ENCODE results near the gene PEX14. TPM values are rescaled to one million over a fixed set of nuclear protein-coding genes. Genes with fewer than 3 reads are reported as not detected.
A peak's percentile ranks its signal among the peaks of the same experiment; 100 is the strongest.
"Not testable (repeated sequence)": the region's sequence is repeated elsewhere in the genome, so short reads cannot be mapped to it uniquely, and the experiment has no call there.

PEX14 gene
- total RNA-seq, 2 experiments from 2014 or later, result 21.6 to 25.2 TPM

- Mint-ChIP-seq H3K9me3 (no peaks in the 10 kb centered on the region), H3K4me1 (no peaks in the 10 kb centered on the region), H3K36me3 (no peaks in the 10 kb centered on the region), H3K27me3 (no peaks in the 10 kb centered on the region), H3K4me3 (no peak overlapping the region), H3K27ac (no peak overlapping the region)
- ATAC-seq (ENCODE audit: low read depth), result no peak
- no peak for DNase-seq
- POLR2A ChIA-PET, result no interaction called here
These were observed 36.0 kb upstream of the PEX14 start for GRCh38 chr1:10438677-10439163.

- ATAC-seq (ENCODE audit: low read depth) (no peak), DNase-seq (no peak)
- H3K9me3 Mint-ChIP-seq, result no peaks in the 10 kb centered on the region
- H3K27me3 Mint-ChIP-seq, result no peaks in the 10 kb centered on the region
- H3K27ac Mint-ChIP-seq, result no peak overlapping the region
- H3K36me3 Mint-ChIP-seq, result no peaks in the 10 kb centered on the region
- H3K4me3 Mint-ChIP-seq, result no peak overlapping the region
- POLR2A ChIA-PET, result interaction anchor here (1.1 kb wide), 1 partner anchor 9 kb away, joined by 3 read pairs; no protein-coding TSS in a partner anchor
- H3K4me1 Mint-ChIP-seq, result no peaks in the 10 kb centered on the region
These were observed 34.4 kb upstream of the PEX14 start for GRCh38 chr1:10440305-10440704.

- H3K27ac Mint-ChIP-seq, result no peak overlapping the region
- H3K27me3 Mint-ChIP-seq, result no peaks in the 10 kb centered on the region
- ATAC-seq (ENCODE audit: low read depth), result no peak
- POLR2A ChIA-PET, result interaction anchor here (1.1 kb wide), 1 partner anchor 10 kb away, joined by 3 read pairs; no protein-coding TSS in a partner anchor
- H3K4me1 Mint-ChIP-seq, result no peaks in the 10 kb centered on the region
- H3K36me3 Mint-ChIP-seq, result no peaks in the 10 kb centered on the region
- no peak overlapping the region for H3K4me3 Mint-ChIP-seq
- H3K9me3 Mint-ChIP-seq, result no peaks in the 10 kb centered on the region
- no peak for DNase-seq
These were observed 34.0 kb upstream of the PEX14 start for GRCh38 chr1:10440794-10441193.

- Mint-ChIP-seq H3K27ac (no peak overlapping the region), H3K27me3 (no peaks in the 10 kb centered on the region), H3K4me3 (no peak overlapping the region), H3K36me3 (no peaks in the 10 kb centered on the region), H3K9me3 (no peaks in the 10 kb centered on the region), H3K4me1 (no peaks in the 10 kb centered on the region)
- no peak for ATAC-seq (ENCODE audit: low read depth)
- no peak for DNase-seq
- POLR2A ChIA-PET, result no interaction called here
These were observed 30.5 kb upstream of the PEX14 start for GRCh38 chr1:10444248-10444647.

GRCh38 chr1:10444795-10445397 lies 29.9 kb upstream of the PEX14 start:
- no peaks in the 10 kb centered on the region for H3K9me3 Mint-ChIP-seq
- no peak for DNase-seq
- no peak overlapping the region for H3K4me3 Mint-ChIP-seq
- no peak for ATAC-seq (ENCODE audit: low read depth)
- POLR2A ChIA-PET, result no interaction called here
- no peaks in the 10 kb centered on the region for H3K4me1 Mint-ChIP-seq
- H3K27me3 Mint-ChIP-seq, result no peaks in the 10 kb centered on the region
- no peak overlapping the region for H3K27ac Mint-ChIP-seq
- no peaks in the 10 kb centered on the region for H3K36me3 Mint-ChIP-seq

- Mint-ChIP-seq H3K4me1 (no peaks in the 10 kb centered on the region), H3K4me3 (no peak overlapping the region), H3K27ac (no peak overlapping the region), H3K9me3 (no peaks in the 10 kb centered on the region), H3K27me3 (no peaks in the 10 kb centered on the region), H3K36me3 (no peaks in the 10 kb centered on the region)
- ATAC-seq (ENCODE audit: low read depth), result no peak
- no peak for DNase-seq
- POLR2A ChIA-PET, result no interaction called here
These were observed 27.8 kb upstream of the PEX14 start for GRCh38 chr1:10446790-10447422.

GRCh38 chr1:10449751-10450150 lies 25.0 kb upstream of the PEX14 start, which contains the start of gene CORT:
Gene CORT, plus strand, starts transcription at chr1:10450031. Its CDS starts 193 bp downstream, at chr1:10450224.
- H3K27me3 Mint-ChIP-seq, result no peaks in the 10 kb centered on the region
- H3K4me3 Mint-ChIP-seq, result no peak within 1 kb of the TSS
- no peaks in the 10 kb centered on the region for H3K4me1 Mint-ChIP-seq
- peaks cover 3% of the 10 kb centered on the region for H3K36me3 Mint-ChIP-seq
- no peak within 1 kb of the TSS for H3K27ac Mint-ChIP-seq
- DNase-seq, result no peak
- H3K9me3 Mint-ChIP-seq, result no peaks in the 10 kb centered on the region
- ATAC-seq (ENCODE audit: low read depth), result no peak
- POLR2A ChIA-PET, result no interaction called here

GRCh38 chr1:10450156-10450814 lies 24.5 kb upstream of the PEX14 start:
- H3K27ac Mint-ChIP-seq, result no peak overlapping the region
- H3K9me3 Mint-ChIP-seq, result no peaks in the 10 kb centered on the region
- H3K4me3 Mint-ChIP-seq, result no peak overlapping the region
- no peaks in the 10 kb centered on the region for H3K27me3 Mint-ChIP-seq
- no peak for ATAC-seq (ENCODE audit: low read depth)
- peaks cover 3% of the 10 kb centered on the region for H3K36me3 Mint-ChIP-seq
- DNase-seq, result no peak
- no peaks in the 10 kb centered on the region for H3K4me1 Mint-ChIP-seq
- POLR2A ChIA-PET, result no interaction called here

- ATAC-seq (ENCODE audit: low read depth), result no peak
- H3K4me3 Mint-ChIP-seq, result no peak overlapping the region
- no peak overlapping the region for H3K27ac Mint-ChIP-seq
- H3K36me3 Mint-ChIP-seq, result peaks cover 5% of the 10 kb centered on the region
- H3K4me1 Mint-ChIP-seq, result no peaks in the 10 kb centered on the region
- POLR2A ChIA-PET, result no interaction called here
- no peaks in the 10 kb centered on the region for H3K9me3 Mint-ChIP-seq
- H3K27me3 Mint-ChIP-seq, result no peaks in the 10 kb centered on the region
- DNase-seq, result no peak
These were observed 23.9 kb upstream of the PEX14 start for GRCh38 chr1:10450836-10451235.

- Mint-ChIP-seq H3K36me3 (peaks cover 9% of the 10 kb centered on the region), H3K27me3 (no peaks in the 10 kb centered on the region), H3K9me3 (no peaks in the 10 kb centered on the region), H3K4me3 (no peak overlapping the region), H3K4me1 (no peaks in the 10 kb centered on the region), H3K27ac (no peak overlapping the region)
- POLR2A ChIA-PET, result no interaction called here
- ATAC-seq (ENCODE audit: low read depth), result no peak
- DNase-seq, result no peak
These were observed 23.5 kb upstream of the PEX14 start for GRCh38 chr1:10451287-10451686.

- POLR2A ChIA-PET, result interaction anchor here (0.7 kb wide), 2 partner anchors 15 to 652 kb away, joined by 3 to 5 read pairs; no protein-coding TSS in a partner anchor
- Mint-ChIP-seq H3K9me3 (no peaks in the 10 kb centered on the region), H3K36me3 (peaks cover 13% of the 10 kb centered on the region), H3K27me3 (no peaks in the 10 kb centered on the region), H3K4me1 (peaks cover 7% of the 10 kb centered on the region), H3K4me3 (no peak overlapping the region), H3K27ac (no peak overlapping the region)
- DNase-seq (no peak), ATAC-seq (ENCODE audit: low read depth) (no peak)
These were observed 18.7 kb upstream of the PEX14 start for GRCh38 chr1:10456048-10456447.

- DNase-seq, result no peak
- ATAC-seq (ENCODE audit: low read depth), result no peak
- Mint-ChIP-seq H3K36me3 (peaks cover 13% of the 10 kb centered on the region), H3K27me3 (no peaks in the 10 kb centered on the region), H3K9me3 (no peaks in the 10 kb centered on the region), H3K4me1 (peaks cover 7% of the 10 kb centered on the region), H3K27ac (no peak overlapping the region), H3K4me3 (no peak overlapping the region)
- POLR2A ChIA-PET, result interaction anchor here (0.7 kb wide), 1 partner anchor 15 kb away, joined by 3 read pairs; no protein-coding TSS in a partner anchor
These were observed 18.1 kb upstream of the PEX14 start for GRCh38 chr1:10456661-10457060.

GRCh38 chr1:10457462-10457861 lies 17.3 kb upstream of the PEX14 start:
- H3K27me3 Mint-ChIP-seq; H3K27ac Mint-ChIP-seq; ATAC-seq (ENCODE audit: low read depth); H3K4me1 Mint-ChIP-seq; H3K9me3 Mint-ChIP-seq; DNase-seq; POLR2A ChIA-PET: not testable (repeated sequence)
- Mint-ChIP-seq H3K4me3 (peak overlapping the region; percentile 5), H3K36me3 (peaks cover 13% of the 10 kb centered on the region)

- H3K9me3 Mint-ChIP-seq, result no peaks in the 10 kb centered on the region
- H3K4me1 Mint-ChIP-seq, result peaks cover 7% of the 10 kb centered on the region
- POLR2A ChIA-PET, result no interaction called here
- no peak overlapping the region for H3K27ac Mint-ChIP-seq
- no peak for DNase-seq
- H3K27me3 Mint-ChIP-seq, result no peaks in the 10 kb centered on the region
- H3K36me3 Mint-ChIP-seq, result peaks cover 13% of the 10 kb centered on the region
- no peak overlapping the region for H3K4me3 Mint-ChIP-seq
- ATAC-seq (ENCODE audit: low read depth), result no peak
These were observed 16.9 kb upstream of the PEX14 start for GRCh38 chr1:10457875-10458274.

Data from activated naive CD8-positive, alpha-beta T cell treated with anti-CD3 and anti-CD28 coated beads, Interleukin-2, amount 10 ng/mL, durations not matched to agents 7 days and 5 days (primary cell).